SK-N-SH treated with all-trans-retinoic acid at 6 μM for 48 hours (cell line): ENCODE measurements around the gene ADAMTS10.

Source experiments
- ATAC-seq: fragments of 200-7000 bp; cut with Tn5 transposase; 3 replicates; pipeline ENCODE4 v1.9.1; 2020; ENCODE audit warnings: mild to moderate bottlenecking, moderate library complexity
- ARNTL ChIP-seq: fragments of 450-650 bp; formaldehyde crosslinking; IDR thresholded peaks from 2 replicates; pipeline ENCODE4 v1.5.0; 2020; ENCODE audit warnings: low read depth, mild to moderate bottlenecking, moderate library complexity, borderline replicate concordance
- BACH2 ChIP-seq: fragments of 250-450 bp; sonication (Bioruptor Pico); IDR thresholded peaks from 2 replicates; pipeline ENCODE4 v1.9.0; 2021; ENCODE audit warnings: mild to moderate bottlenecking, borderline replicate concordance
- CREB5 ChIP-seq: fragments of 250-450 bp; sonication (Bioruptor Pico); IDR thresholded peaks from 2 replicates; pipeline ENCODE4 v1.5.1; 2020; ENCODE audit warnings: low read depth, mild to moderate bottlenecking, moderate library complexity
- CSDC2 ChIP-seq: fragments of 250-450 bp; sonication (Bioruptor Pico); IDR thresholded peaks from 2 replicates; pipeline ENCODE4 v1.5.0; 2020; ENCODE audit warnings: mild to moderate bottlenecking, moderate library complexity
- CSRNP3 ChIP-seq: fragments of 250-450 bp; sonication (Bioruptor Pico); IDR thresholded peaks from 2 replicates; pipeline ENCODE4 v1.5.1; 2021; ENCODE audit warnings: mild to moderate bottlenecking, moderate library complexity
- GLIS3 ChIP-seq: fragments of 250-450 bp; sonication (Bioruptor Pico); IDR thresholded peaks from 2 replicates; pipeline ENCODE4 v1.5.0; 2020; ENCODE audit warnings: mild to moderate bottlenecking, moderate library complexity
- ISL1 ChIP-seq: fragments of 250-450 bp; sonication (Bioruptor Pico); IDR thresholded peaks from 2 replicates; pipeline ENCODE4 v2.1.2; 2022; ENCODE audit warnings: mild to moderate bottlenecking, moderate library complexity
- OSR1 ChIP-seq: fragments of 250-450 bp; sonication (Bioruptor Pico); IDR thresholded peaks from 2 replicates; pipeline ENCODE4 v1.8.0; 2022; ENCODE audit warnings: moderate library complexity, mild to moderate bottlenecking, inconsistent platforms
- PATZ1 ChIP-seq: fragments of 250-450 bp; sonication (Bioruptor Pico); IDR thresholded peaks from 2 replicates; pipeline ENCODE4 v1.8.0; 2020; ENCODE audit warnings: mild to moderate bottlenecking, moderate library complexity, borderline replicate concordance
- RARB ChIP-seq: fragments of 250-450 bp; sonication (Bioruptor Pico); IDR thresholded peaks from 2 replicates; pipeline ENCODE4 v1.8.0; 2021; ENCODE audit warnings: mild to moderate bottlenecking, moderate library complexity
- SNAI2 ChIP-seq: fragments of 250-450 bp; sonication (Bioruptor Pico); IDR thresholded peaks from 2 replicates; pipeline ENCODE4 v1.5.0; 2020; ENCODE audit warnings: mild to moderate bottlenecking, moderate library complexity
- TOX ChIP-seq: fragments of 250-450 bp; sonication (Bioruptor Pico); IDR thresholded peaks from 2 replicates; pipeline ENCODE4 v1.8.0; 2021; ENCODE audit warnings: mild to moderate bottlenecking, moderate library complexity, borderline replicate concordance
- TSHZ2 ChIP-seq: fragments of 250-450 bp; sonication (Bioruptor Pico); IDR thresholded peaks from 2 replicates; pipeline ENCODE4 v1.5.0; 2020; ENCODE audit warnings: mild to moderate bottlenecking, moderate library complexity
- ZC3H10 ChIP-seq: fragments of 250-450 bp; sonication (Bioruptor Pico); IDR thresholded peaks from 2 replicates; pipeline ENCODE4 v1.5.1; 2021; ENCODE audit warnings: mild to moderate bottlenecking, moderate library complexity
- ZFP3 ChIP-seq: fragments of 250-450 bp; sonication (Bioruptor Pico); IDR thresholded peaks from 2 replicates; pipeline ENCODE4 v1.5.0; 2020; ENCODE audit warnings: mild to moderate bottlenecking, moderate library complexity
- ZFP30 ChIP-seq: fragments of 450-650 bp; formaldehyde crosslinking; IDR thresholded peaks from 2 replicates; pipeline ENCODE4 v1.5.0; 2022; ENCODE audit warnings: mild to moderate bottlenecking, moderate library complexity
- ZNF565 ChIP-seq: fragments of 450-650 bp; formaldehyde crosslinking; conservative IDR thresholded peaks from 2 replicates; pipeline ENCODE4 v1.5.0; 2020; ENCODE audit warnings: low read depth, mild to moderate bottlenecking, moderate library complexity
- ZNF70 ChIP-seq: fragments of 450-650 bp; formaldehyde crosslinking; IDR thresholded peaks from 2 replicates; pipeline ENCODE4 v1.5.0; 2020; ENCODE audit warnings: mild to moderate bottlenecking, moderate library complexity

The ADAMTS10 gene

GRCh38 chr19:8655340-8655709, 44.8 kb upstream of the ADAMTS10 start (continued):
- TF ChIP-seq TOX (CRISPR knock-in tag) (no peak), OSR1 (CRISPR knock-in tag) (no peak), PATZ1 (no peak)

- ATAC-seq: peak; percentile 79
- TF ChIP-seq ZFP30 (no peak), ZNF565 (CRISPR knock-in tag) (no peak)
Measured at GRCh38 chr19:8654591-8655339, 44.2 kb upstream of the ADAMTS10 start.

GRCh38 chr19:8648240-8648639, 37.7 kb upstream of the ADAMTS10 start:
- TF ChIP-seq GLIS3 (CRISPR knock-in tag) (no peak), ZFP3 (CRISPR knock-in tag) (no peak), ARNTL (CRISPR knock-in tag) (no peak), TSHZ2 (CRISPR knock-in tag) (no peak), PATZ1 (no peak), CREB5 (CRISPR knock-in tag) (no peak), CSRNP3 (CRISPR knock-in tag) (no peak), CSDC2 (CRISPR knock-in tag) (no peak), BACH2 (CRISPR knock-in tag) (no peak), ZFP30 (no peak), ZNF565 (CRISPR knock-in tag) (no peak), SNAI2 (CRISPR knock-in tag) (no peak), TOX (CRISPR knock-in tag) (no peak), ZNF70 (CRISPR knock-in tag) (no peak)
- ATAC-seq: no peak

GRCh38 chr19:8643860-8644653, 33.5 kb upstream of the ADAMTS10 start:
- no peak for ATAC-seq
- TF ChIP-seq ZFP30 (no peak), RARB (CRISPR knock-in tag) (no peak), ZNF565 (CRISPR knock-in tag) (no peak), ZFP3 (CRISPR knock-in tag) (no peak), ISL1 (no peak), ZC3H10 (no peak), ARNTL (CRISPR knock-in tag) (no peak), CSRNP3 (CRISPR knock-in tag) (no peak), CREB5 (CRISPR knock-in tag) (no peak)
